Natural killer cell (primary cell): ENCODE data around the gene CDH12. TPM values are rescaled to one million over a fixed set of nuclear protein-coding genes. Genes with fewer than 3 reads are reported as not detected.

Source experiments
- ATAC-seq, 3 donors: fragments of 150-1000 bp in 2 of 3; fragments of 200-7000 bp in 1 of 3; cut with Tn5 transposase; 1 replicate in 1 of 3; 2 replicates in 2 of 3; pipeline ENCODE4 v1.10.0; 2021; ENCODE audit warnings: mild to moderate bottlenecking in 2 of 3, moderate library complexity in 2 of 3
- DNase-seq, 2 donors: peaks; one replicate each; pipeline versions ENCODE4 v3.0.0 to v3.0.0-alpha.2; 2013 to 2021; ENCODE audit warnings: mixed read lengths in 1 of 2
- H3K27ac ChIP-seq: one replicate; pipeline ENCODE4 v1.5.1; 2013; ENCODE audit warnings: mild to moderate bottlenecking, low read length
- H3K27me3 ChIP-seq: one replicate; pipeline ENCODE4 v1.6.1; 2013; ENCODE audit warnings: low read length; ENCODE audit not compliant: control insufficient read depth, insufficient read depth
- H3K36me3 ChIP-seq: one replicate; pipeline ENCODE4 v1.6.1; 2013; ENCODE audit warnings: low read length; ENCODE audit not compliant: control insufficient read depth, insufficient read depth
- H3K4me1 ChIP-seq: one replicate; pipeline ENCODE4 v1.6.1; 2013; ENCODE audit warnings: low read length; ENCODE audit not compliant: control insufficient read depth, insufficient read depth
- H3K4me3 ChIP-seq: one replicate; pipeline ENCODE4 v1.5.1; 2013; ENCODE audit warnings: low read length
- H3K9me3 ChIP-seq: one replicate; pipeline ENCODE4 v1.6.1; 2013; ENCODE audit warnings: low read length; ENCODE audit not compliant: control insufficient read depth, insufficient read depth
- H3K27ac Mint-ChIP-seq, 2 donors: one replicate each; pipeline ENCODE4 v1.8.0; 2022; ENCODE audit warnings: mild to moderate bottlenecking in 2 of 2, mixed read lengths in 2 of 2, moderate library complexity in 1 of 2
- H3K27me3 Mint-ChIP-seq, 2 donors: one replicate each; pipeline ENCODE4 v1.8.0; 2022; ENCODE audit warnings: low read depth in 2 of 2, mixed read lengths in 2 of 2
- H3K36me3 Mint-ChIP-seq: one replicate; pipeline ENCODE4 v1.8.0; 2022; ENCODE audit warnings: mixed read lengths
- H3K4me1 Mint-ChIP-seq, 2 donors: one replicate each; pipeline ENCODE4 v1.8.0; 2022; ENCODE audit warnings: mixed read lengths in 2 of 2
- H3K4me3 Mint-ChIP-seq: one replicate; pipeline ENCODE4 v1.8.0; 2022; ENCODE audit warnings: mild to moderate bottlenecking, moderate library complexity, mixed read lengths
- H3K9me3 Mint-ChIP-seq, 2 donors: one replicate each; pipeline ENCODE4 v1.8.0; 2022; ENCODE audit warnings: mixed read lengths in 2 of 2
- CTCF ChIP-seq: fragments of 200-600 bp; IDR thresholded peaks from one replicate; pipeline ENCODE4 v1.8.0; 2022; ENCODE audit warnings: antibody characterized with exemption
- WGBS: methylation state at CpG from one replicate; pipeline ENCODE4 v1.1.7; 2013; ENCODE audit warnings: missing lambda C conversion rate; ENCODE audit not compliant: insufficient coverage; 5-methylcytosine and 5-hydroxymethylcytosine counted together
- intact Hi-C: fragments of 100-400 bp; cut with micrococcal nuclease; formaldehyde crosslinking; loops from one replicate; pipeline ENCODE4 v1.14.2; 2022
- total RNA-seq, 4 donors: library from RNA; stranded (reverse); fragments of 120-200 nt in 1 of 4; gene quantifications; one replicate each; pipeline versions ENCODE4 v1.2.3 to v1.2.4, GENCODE V29; 2013 to 2022

Gene CDH12
- total RNA-seq, 3 donors from 2014 or later (not counting 1 experiment from before 2014, with no cell fraction given) = not detected

- 90% methylated on average over 1 of the region's 2 CpGs for WGBS
Measured at GRCh38 chr5:22683050-22683449, 170.1 kb downstream of the CDH12 start.

GRCh38 chr5:22678886-22679285 is 174.3 kb downstream of the CDH12 start:
- H3K36me3 Mint-ChIP-seq = no peaks in the 10 kb centered on the region

More at GRCh38 chr5:22683050-22683449, 170.1 kb downstream of the CDH12 start:
- TF ChIP-seq CTCF = no peak
- H3K36me3 ChIP-seq = no peaks in the 10 kb centered on the region
- no peak overlapping the region for H3K4me3 Mint-ChIP-seq
- no peak overlapping the region for H3K27ac ChIP-seq
- H3K27me3 Mint-ChIP-seq = no peaks in the 10 kb centered on the region
- H3K4me3 ChIP-seq = no peak overlapping the region
- no peak overlapping the region for H3K27ac Mint-ChIP-seq
- H3K9me3 ChIP-seq = no peaks in the 10 kb centered on the region
- no peaks in the 10 kb centered on the region for H3K4me1 Mint-ChIP-seq
- no peaks in the 10 kb centered on the region for H3K36me3 Mint-ChIP-seq
- DNase-seq (no peak), ATAC-seq (no peak)
- no peaks in the 10 kb centered on the region for H3K4me1 ChIP-seq
- H3K27me3 ChIP-seq = no peaks in the 10 kb centered on the region
- intact Hi-C loops = no loop called here
- peaks cover 3 to 5% of the 10 kb centered on the region in 2 donors for H3K9me3 Mint-ChIP-seq

GRCh38 chr5:22673131-22673530 is 180.0 kb downstream of the CDH12 start:
- Mint-ChIP-seq H3K4me3 (no peak overlapping the region), H3K27ac (no peak overlapping the region), H3K36me3 (no peaks in the 10 kb centered on the region), H3K27me3 (no peaks in the 10 kb centered on the region), H3K4me1 (no peaks in the 10 kb centered on the region), H3K9me3 (peaks cover 9 to 20% of the 10 kb centered on the region in 2 donors)
- Histone ChIP-seq H3K27ac (no peak overlapping the region), H3K4me1 (no peaks in the 10 kb centered on the region), H3K27me3 (no peaks in the 10 kb centered on the region), H3K4me3 (no peak overlapping the region), H3K9me3 (no peaks in the 10 kb centered on the region), H3K36me3 (no peaks in the 10 kb centered on the region)
- DNase-seq (no peak), ATAC-seq (no peak)
- intact Hi-C loops = no loop called here
- no peak for TF ChIP-seq CTCF

More at GRCh38 chr5:22678886-22679285, 174.3 kb downstream of the CDH12 start:
- Histone ChIP-seq H3K27me3 (no peaks in the 10 kb centered on the region), H3K4me3 (no peak overlapping the region), H3K4me1 (no peaks in the 10 kb centered on the region), H3K9me3 (no peaks in the 10 kb centered on the region), H3K36me3 (no peaks in the 10 kb centered on the region), H3K27ac (no peak overlapping the region)
- no peak for TF ChIP-seq CTCF
- intact Hi-C loops = no loop called here
- Mint-ChIP-seq H3K4me3 (no peak overlapping the region), H3K27me3 (no peaks in the 10 kb centered on the region), H3K4me1 (no peaks in the 10 kb centered on the region), H3K9me3 (peaks cover 6 to 8% of the 10 kb centered on the region in 2 donors), H3K27ac (no peak overlapping the region)
- no peak for ATAC-seq
- 66% methylated on average over 3 of the region's 3 CpGs for WGBS
- no peak for DNase-seq

DNA sequence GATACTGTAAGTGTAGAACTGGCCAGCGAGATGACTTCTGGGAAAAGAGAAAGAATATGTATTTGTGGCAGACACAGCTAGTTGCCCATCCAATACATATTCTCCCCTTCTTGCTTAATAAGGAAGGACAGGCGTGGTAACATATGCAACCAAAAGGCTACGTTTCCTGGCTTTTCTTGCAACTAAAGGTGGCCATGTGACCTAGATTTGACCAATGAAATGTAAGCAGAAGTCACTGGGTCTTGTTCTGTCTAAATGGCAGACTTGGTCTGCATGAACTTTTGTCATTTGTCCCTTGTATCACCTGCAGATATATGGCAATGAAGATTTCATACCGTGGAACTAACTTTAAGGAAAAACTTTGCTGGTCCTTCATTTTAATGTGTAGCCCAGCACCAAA is 183.8 kb downstream of the CDH12 start:
- H3K4me3 ChIP-seq = no peak overlapping the region
- no peak overlapping the region for H3K27ac ChIP-seq
- Mint-ChIP-seq H3K36me3 (no peaks in the 10 kb centered on the region), H3K4me1 (no peaks in the 10 kb centered on the region), H3K27ac (no peak overlapping the region), H3K4me3 (no peak overlapping the region), H3K27me3 (no peaks in the 10 kb centered on the region), H3K9me3 (peaks cover 13 to 24% of the 10 kb centered on the region in 2 donors)
- H3K9me3 ChIP-seq = no peaks in the 10 kb centered on the region
- DNase-seq = no peak
- H3K4me1 ChIP-seq = no peaks in the 10 kb centered on the region
- 69% methylated on average over 3 of the region's 4 CpGs for WGBS
- no peak for TF ChIP-seq CTCF
- intact Hi-C loops = no loop called here
- no peaks in the 10 kb centered on the region for H3K27me3 ChIP-seq
- H3K36me3 ChIP-seq = no peaks in the 10 kb centered on the region
- ATAC-seq = no peak
